MCF 10A (cell line): Measurements from ENCODE around the gene TRAPPC2L. TPM values are rescaled to one million over a fixed set of nuclear protein-coding genes. Genes with fewer than 3 reads are reported as not detected.

ENCODE experiments used
- BruUV-seq: library from RNA; stranded (reverse); fragments of 400-500 nt; replicated peaks from 2 replicates; lab custom pipeline; 2021; lab: Mats Ljungman, UMichigan
- CTCF ChIA-PET: fragments of 300-600 bp; sonication (Branson Sonifier 250); formaldehyde crosslinking; extraction: SDS; loops from one replicate; lab custom pipeline; 2021; ENCODE audit warnings: antibody characterized with exemption, inconsistent platforms; lab: Yijun Ruan, JAX
- POLR2A ChIA-PET: fragments of 300-600, 350-650 bp; sonication (Branson Sonifier 250); formaldehyde crosslinking; extraction: SDS; loops from one replicate; lab custom pipeline; 2020; ENCODE audit warnings: antibody characterized with exemption, inconsistent platforms; lab: Yijun Ruan, JAX
- DNase-seq: peaks from one replicate; pipeline ENCODE4 v3.0.0-alpha.2; 2018; ENCODE audit not compliant: unreplicated experiment
- H3K27ac Mint-ChIP-seq: one replicate; pipeline ENCODE4 v1.8.0; 2022; ENCODE audit warnings: mild to moderate bottlenecking, low read depth, mixed read lengths; ENCODE audit not compliant: unreplicated experiment
- H3K27me3 Mint-ChIP-seq: one replicate; pipeline ENCODE4 v1.8.0; 2022; ENCODE audit warnings: mixed read lengths; ENCODE audit not compliant: insufficient read depth, unreplicated experiment
- H3K36me3 Mint-ChIP-seq: one replicate; pipeline ENCODE4 v1.8.0; 2022; ENCODE audit warnings: mild to moderate bottlenecking, moderate library complexity, mixed read lengths; ENCODE audit not compliant: insufficient read depth, unreplicated experiment
- H3K4me1 Mint-ChIP-seq: one replicate; pipeline ENCODE4 v1.8.0; 2022; ENCODE audit warnings: mixed read lengths; ENCODE audit not compliant: insufficient read depth, unreplicated experiment
- H3K4me3 Mint-ChIP-seq: one replicate; pipeline ENCODE4 v1.8.0; 2022; ENCODE audit warnings: mild to moderate bottlenecking, moderate library complexity, mixed read lengths; ENCODE audit not compliant: unreplicated experiment
- H3K9me3 Mint-ChIP-seq: one replicate; pipeline ENCODE4 v1.8.0; 2022; ENCODE audit warnings: mixed read lengths; ENCODE audit not compliant: unreplicated experiment
- CTCF ChIP-seq: fragments of 200-600 bp; IDR thresholded peaks from one replicate; pipeline ENCODE4 v1.8.0; 2022; ENCODE audit warnings: antibody characterized with exemption, mild to moderate bottlenecking; ENCODE audit not compliant: unreplicated experiment
- intact Hi-C: fragments of 100-400 bp; cut with micrococcal nuclease; formaldehyde crosslinking; loops from 2 replicates; pipeline ENCODE4 v1.14.1; 2022
- total RNA-seq: library from RNA; stranded (reverse); gene quantifications from 2 replicates; pipeline ENCODE4 v1.2.3, GENCODE V29; 2022

The TRAPPC2L gene
- total RNA-seq, 1 experiment from 2014 or later: 35.6 TPM

GRCh38 chr16:88908307-88908706, 51.4 kb downstream of the TRAPPC2L start:
- no peak overlapping the region for H3K27ac Mint-ChIP-seq
- no peak for DNase-seq
- H3K9me3 Mint-ChIP-seq: no peaks in the 10 kb centered on the region
- H3K27me3 Mint-ChIP-seq: no peaks in the 10 kb centered on the region
- TF ChIP-seq CTCF: no peak
- peaks cover 5% of the 10 kb centered on the region for H3K4me1 Mint-ChIP-seq
- BruUV-seq: no TSS peak
- intact Hi-C loops: no loop called here
- CTCF ChIA-PET: no interaction called here
- POLR2A ChIA-PET: no interaction called here
- no peaks in the 10 kb centered on the region for H3K36me3 Mint-ChIP-seq
- H3K4me3 Mint-ChIP-seq: no peak overlapping the region

GRCh38 chr16:88909431-88910210, 52.7 kb downstream of the TRAPPC2L start:
- CTCF ChIA-PET: no interaction called here
- BruUV-seq: no TSS peak
- intact Hi-C loops: no loop called here

GRCh38 chr16:88910284-88911135, 53.6 kb downstream of the TRAPPC2L start:
- POLR2A ChIA-PET: no interaction called here
- intact Hi-C loops: no loop called here
- BruUV-seq: no TSS peak
- Mint-ChIP-seq H3K4me3 (no peak overlapping the region), H3K36me3 (no peaks in the 10 kb centered on the region), H3K4me1 (peaks cover 5% of the 10 kb centered on the region), H3K9me3 (no peaks in the 10 kb centered on the region), H3K27ac (no peak overlapping the region), H3K27me3 (no peaks in the 10 kb centered on the region)
- no peak for TF ChIP-seq CTCF
- CTCF ChIA-PET: no interaction called here
- DNase-seq: no peak

More at GRCh38 chr16:88909431-88910210, 52.7 kb downstream of the TRAPPC2L start:
- POLR2A ChIA-PET: no interaction called here
- peaks cover 5% of the 10 kb centered on the region for H3K4me1 Mint-ChIP-seq
- H3K36me3 Mint-ChIP-seq: no peaks in the 10 kb centered on the region
- H3K9me3 Mint-ChIP-seq: no peaks in the 10 kb centered on the region
- no peak overlapping the region for H3K4me3 Mint-ChIP-seq
- H3K27me3 Mint-ChIP-seq: no peaks in the 10 kb centered on the region
- no peak overlapping the region for H3K27ac Mint-ChIP-seq
- DNase-seq: no peak
- no peak for TF ChIP-seq CTCF

- Mint-ChIP-seq H3K4me1 (peaks cover 5% of the 10 kb centered on the region), H3K9me3 (no peaks in the 10 kb centered on the region), H3K36me3 (no peaks in the 10 kb centered on the region), H3K4me3 (no peak overlapping the region), H3K27me3 (no peaks in the 10 kb centered on the region), H3K27ac (no peak overlapping the region)
- no peak for TF ChIP-seq CTCF
- intact Hi-C loops: no loop called here
- POLR2A ChIA-PET: no interaction called here
- BruUV-seq: no TSS peak
- no peak for DNase-seq
- CTCF ChIA-PET: no interaction called here
These were observed 54.4 kb downstream of the TRAPPC2L start for GRCh38 chr16:88911136-88911945.
